Heart left ventricle (tissue), 16 donors: ENCODE measurements around the gene VEGFC. TPM values are rescaled to one million over a fixed set of nuclear protein-coding genes. Genes with fewer than 3 reads are reported as not detected.

Experiments
- ATAC-seq, 4 donors: fragments of 200-7000 bp; cut with Tn5 transposase; one replicate each; pipeline ENCODE4 v1.9.1; 2020 to 2022; ENCODE audit warnings: moderate library complexity in 4 of 4, mild to moderate bottlenecking in 3 of 4, moderate number of reproducible peaks in 1 of 4
- DNase-seq, 5 donors: peaks; one replicate each; pipeline ENCODE4 v3.0.0-alpha.2; 2020
- H3K27ac ChIP-seq, 12 donors: fragments of 200-600 bp; sonication (generic) in 4 of 12; one replicate each; pipeline versions ENCODE4 v1.5.0 to v1.8.0; 2016 to 2022; ENCODE audit warnings: mild to moderate bottlenecking in 2 of 12
- H3K27me3 ChIP-seq, 9 donors: fragments of 200-600 bp; sonication (generic) in 2 of 9; one replicate each; pipeline versions ENCODE4 v1.5.1 to v1.8.0; 2016 to 2022; ENCODE audit warnings: mild to moderate bottlenecking in 3 of 9
- H3K36me3 ChIP-seq, 9 donors: fragments of 200-600 bp; sonication (generic) in 2 of 9; one replicate each; pipeline versions ENCODE4 v1.5.0 to v1.8.0; 2018 to 2022; ENCODE audit warnings: mild to moderate bottlenecking in 2 of 9
- H3K4me1 ChIP-seq, 12 donors: fragments of 200-600 bp; sonication (generic) in 4 of 12; one replicate each; pipeline versions ENCODE4 v1.5.0 to v1.8.0; 2016 to 2022; ENCODE audit warnings: mild to moderate bottlenecking in 3 of 12
- H3K4me3 ChIP-seq, 12 donors: fragments of 200-600 bp; sonication (generic) in 4 of 12; one replicate each; pipeline versions ENCODE4 v1.5.0 to v1.8.0; 2017 to 2022; ENCODE audit warnings: mild to moderate bottlenecking in 9 of 12, moderate library complexity in 4 of 12
- H3K9me3 ChIP-seq, 12 donors: fragments of 200-600 bp; sonication (generic) in 4 of 12; one replicate each; pipeline versions ENCODE4 v1.5.0 to v1.8.0; 2016 to 2022; ENCODE audit warnings: mild to moderate bottlenecking in 1 of 12
- POLR2A ChIP-seq, 2 donors: fragments of 450-650 bp; IDR thresholded peaks; one replicate each; pipeline ENCODE4 v1.6.1; 2017; ENCODE audit warnings: antibody characterized with exemption in 2 of 2, mild to moderate bottlenecking in 2 of 2, moderate library complexity in 2 of 2
- WGBS, 4 donors: extraction: QIAGEN DNeasy Blood & Tissue Kit in 2 of 4; methylation state at CpG; one replicate each; pipeline versions ENCODE4 v1.1.5 to v1.1.7; 2013 to 2018; 5-methylcytosine and 5-hydroxymethylcytosine counted together
- intact Hi-C, 10 donors: fragments of 100-400 bp; cut with DNase I; formaldehyde crosslinking; loops; one replicate each; pipeline versions ENCODE4 v1.11.1 to v1.14.2; 2022
- polyA plus RNA-seq, 2 donors: library from polyadenylated mRNA; stranded (reverse); fragments of 200-250 nt; gene quantifications; one replicate each; pipeline ENCODE4 v1.2.3, GENCODE V29; 2013
- total RNA-seq, 9 donors: library from RNA; depleted of rRNA in 2 of 9; stranded (reverse); fragments of >200 nt in 2 of 9; fragmentation: NEBNext Ultra II Directional in 3 of 9; extraction: Animal tissue kit (Norgen Biotek cat#: 25700) in 3 of 9; gene quantifications; one replicate each; pipeline versions ENCODE4 v1.1.0 to v1.2.4, GENCODE V29; 2016 to 2023
- TF ChIP-seq, protein P1 (sequence below), 12 donors: fragments of 200-600 bp; sonication (generic) in 4 of 12; IDR thresholded peaks; one replicate each; pipeline versions ENCODE4 v1.5.0 to v1.8.0; 2018 to 2022; ENCODE audit warnings: antibody characterized with exemption in 12 of 12, mild to moderate bottlenecking in 5 of 12
- donor health status: ischemic (EF 13 %, LVEDD 7.1; RV severe dilation, severe dysfunction).
- donor health status: healthy with polysubstance abuse.
- donor health status: DM: no; HTN: yes; CAD: no.
- donor health status: DM: no; HTN: no; CAD: no.
- donor health status: ischemic (EF 25% LVEDD 6.9; RV normal size, moderate dysfunction).
- donor health status: ischemic (EF 25% LVEDD 5.7; RV mildly dilated, moderate dysfunction).
- donor health status: healthy.
- donor health status: DM: yes; HTN: yes; CAD: no.
- donor health status: ischemic (EF 35%, LVEDD 5.7; RV mildly dilated, moderate dysfunction).
- donor health status: nonischemic (EF 11% LVEDD 7.7; RV severe dilation, severe dysfunction).
- donor health status: DM: yes; HTN: yes; CAD: no.
- donor health status: PGD.
- donor health status: ischemic (EF 29% LVEDD 5.4; RV normal size, mild dysfunction).
- donor health status: nonischemic (EF 23%, LVEDD 6.1; RV moderate dilation, normal function).

VEGFC gene
- total and polyA plus RNA-seq, 11 donors, result 4.0 to 16.0 (median 7.4) TPM

DNA sequence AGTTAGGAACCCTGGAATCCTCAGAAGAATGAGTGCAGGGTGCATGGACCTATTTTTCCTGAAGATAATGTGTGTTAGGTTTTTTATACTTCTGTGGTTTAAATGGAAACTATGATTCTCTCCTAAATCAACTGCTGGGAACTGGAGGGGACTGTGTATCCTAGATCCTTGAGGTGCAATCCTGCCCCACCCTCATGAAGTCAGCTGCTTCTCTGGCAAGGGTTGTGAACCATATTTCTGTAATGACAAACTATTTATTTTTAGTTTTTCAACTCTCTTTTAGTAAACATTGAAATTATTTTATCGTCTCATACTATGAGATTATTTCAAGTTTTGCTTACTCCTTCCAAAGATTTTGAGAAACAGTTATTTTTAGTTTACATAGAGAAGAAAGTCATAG, 25.8 kb upstream of the VEGFC start:
- Histone ChIP-seq H3K4me1 (no peaks in the 10 kb centered on the region), H3K27ac (no peak overlapping the region), H3K4me3 (no peak overlapping the region), H3K36me3 (no peaks in the 10 kb centered on the region), H3K9me3 (no peaks in the 10 kb centered on the region), H3K27me3 (no peaks in the 10 kb centered on the region)
- 26 to 42% (median 33%) methylated on average over 1 of the region's 1 CpG for WGBS, 4 donors
- ATAC-seq (no peak), DNase-seq (no peak)
- TF ChIP-seq POLR2A (IDR thresholded peaks at IDR 0.05), result no peak
- TF ChIP-seq, protein P1, sequence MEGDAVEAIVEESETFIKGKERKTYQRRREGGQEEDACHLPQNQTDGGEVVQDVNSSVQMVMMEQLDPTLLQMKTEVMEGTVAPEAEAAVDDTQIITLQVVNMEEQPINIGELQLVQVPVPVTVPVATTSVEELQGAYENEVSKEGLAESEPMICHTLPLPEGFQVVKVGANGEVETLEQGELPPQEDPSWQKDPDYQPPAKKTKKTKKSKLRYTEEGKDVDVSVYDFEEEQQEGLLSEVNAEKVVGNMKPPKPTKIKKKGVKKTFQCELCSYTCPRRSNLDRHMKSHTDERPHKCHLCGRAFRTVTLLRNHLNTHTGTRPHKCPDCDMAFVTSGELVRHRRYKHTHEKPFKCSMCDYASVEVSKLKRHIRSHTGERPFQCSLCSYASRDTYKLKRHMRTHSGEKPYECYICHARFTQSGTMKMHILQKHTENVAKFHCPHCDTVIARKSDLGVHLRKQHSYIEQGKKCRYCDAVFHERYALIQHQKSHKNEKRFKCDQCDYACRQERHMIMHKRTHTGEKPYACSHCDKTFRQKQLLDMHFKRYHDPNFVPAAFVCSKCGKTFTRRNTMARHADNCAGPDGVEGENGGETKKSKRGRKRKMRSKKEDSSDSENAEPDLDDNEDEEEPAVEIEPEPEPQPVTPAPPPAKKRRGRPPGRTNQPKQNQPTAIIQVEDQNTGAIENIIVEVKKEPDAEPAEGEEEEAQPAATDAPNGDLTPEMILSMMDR (IDR thresholded peaks at IDR 0.05), result no peak
- intact Hi-C loops, result no loop called here

DNA sequence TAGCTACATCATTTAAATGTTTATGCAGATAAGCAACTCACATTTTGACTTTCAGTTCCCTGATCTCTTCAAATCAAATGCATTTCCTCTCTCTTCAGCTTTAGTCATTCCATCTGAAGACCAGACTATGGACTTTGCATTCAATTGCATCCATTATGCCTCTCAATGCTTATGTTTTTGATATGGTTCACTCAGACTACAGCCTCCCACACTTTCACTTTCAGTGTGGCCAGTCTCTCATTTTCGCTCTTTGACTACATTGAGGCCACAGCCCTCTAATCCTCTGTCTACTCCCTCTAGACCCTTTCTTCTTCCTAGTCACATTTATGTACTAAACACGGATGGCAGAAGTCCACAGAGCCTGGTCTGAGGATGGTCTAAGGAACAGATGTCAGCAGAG, 24.5 kb upstream of the VEGFC start:
- no peak for TF ChIP-seq POLR2A (IDR thresholded peaks at IDR 0.05)
- WGBS, 4 donors, result 86 to 99% (median 91%) methylated on average over 2 of the region's 2 CpGs
- Histone ChIP-seq H3K4me3 (no peak overlapping the region), H3K36me3 (no peaks in the 10 kb centered on the region), H3K27me3 (no peaks in the 10 kb centered on the region), H3K27ac (no peak overlapping the region), H3K9me3 (no peaks in the 10 kb centered on the region), H3K4me1 (no peaks in the 10 kb centered on the region)
- ATAC-seq, result no peak
- intact Hi-C loops, result no loop called here
- DNase-seq, result no peak

DNA sequence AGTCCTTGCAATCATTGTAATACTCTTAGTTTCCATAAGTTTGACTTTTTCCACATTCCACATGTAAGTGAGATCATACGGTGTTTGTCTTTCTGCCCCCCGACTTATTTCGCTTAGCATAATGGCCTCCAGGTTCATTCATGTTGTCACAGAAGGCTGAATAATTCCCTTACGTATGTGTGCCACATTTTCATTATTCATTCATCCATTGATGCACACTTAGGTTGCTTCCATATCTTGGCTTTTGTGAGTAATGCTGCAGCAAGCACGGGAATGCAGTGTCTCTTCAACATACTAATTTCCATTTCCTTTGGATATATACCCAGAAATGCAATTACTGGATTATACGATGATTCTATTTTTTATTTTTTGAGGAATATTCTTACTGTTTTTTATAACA, 22.0 kb upstream of the VEGFC start:
- no peak for ATAC-seq
- Histone ChIP-seq H3K9me3 (no peaks in the 10 kb centered on the region), H3K4me1 (no peaks in the 10 kb centered on the region), H3K27ac (no peak overlapping the region), H3K36me3 (no peaks in the 10 kb centered on the region), H3K4me3 (no peak overlapping the region), H3K27me3 (no peaks in the 10 kb centered on the region)
- TF ChIP-seq POLR2A (IDR thresholded peaks at IDR 0.05), result no peak
- TF ChIP-seq, protein P1 (IDR thresholded peaks at IDR 0.05), result no peak
- intact Hi-C loops, result no loop called here
- WGBS, 4 donors, result 86 to 92% (median 90%) methylated on average over 6 of the region's 6 CpGs
- no peak for DNase-seq

DNA sequence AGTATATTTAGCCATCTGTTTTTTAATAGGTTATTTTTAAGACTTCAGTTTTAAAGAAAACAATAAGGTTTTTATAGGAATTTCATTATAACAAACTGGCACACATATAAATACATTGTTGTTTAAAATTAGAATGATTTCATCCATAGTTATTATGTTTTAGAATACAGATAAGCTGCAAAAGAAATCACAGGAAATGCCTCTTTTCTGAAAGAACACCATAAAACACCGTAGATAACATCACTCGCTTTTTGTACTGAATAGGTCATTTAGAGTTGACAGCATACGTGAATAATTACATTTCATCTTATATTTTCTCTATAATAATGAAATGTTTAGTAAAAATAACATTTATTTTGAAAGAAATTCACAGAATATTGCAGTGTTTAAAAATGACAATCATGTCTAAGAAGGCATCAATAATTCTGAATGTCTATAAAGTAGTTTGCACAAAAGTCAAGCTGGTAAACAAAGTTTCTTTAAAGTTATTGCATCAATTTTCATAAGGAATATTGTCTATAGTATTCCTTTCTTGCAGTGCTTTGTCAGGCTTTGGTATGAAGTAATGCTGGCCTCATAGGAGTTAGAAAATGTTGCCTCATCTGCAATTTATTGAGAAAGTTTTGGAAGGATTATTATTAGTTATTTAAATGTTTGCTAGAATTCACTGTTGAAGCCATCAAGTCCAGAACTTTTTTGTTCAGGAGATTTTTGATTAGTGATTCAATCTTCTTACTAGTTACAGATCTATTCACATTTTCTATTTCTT, 17.9 kb upstream of the VEGFC start:
- intact Hi-C loops, result no loop called here
- Histone ChIP-seq H3K27ac (no peak overlapping the region), H3K9me3 (peaks cover 0 to 17% (median 2%) of the 10 kb centered on the region in 12 donors), H3K36me3 (no peaks in the 10 kb centered on the region), H3K4me1 (no peaks in the 10 kb centered on the region), H3K27me3 (no peaks in the 10 kb centered on the region), H3K4me3 (no peak overlapping the region)
- WGBS, 4 donors, result 38 to 56% (median 44%) methylated on average over 3 of the region's 3 CpGs
- TF ChIP-seq, protein P1 (IDR thresholded peaks at IDR 0.05), result no peak
- TF ChIP-seq POLR2A (IDR thresholded peaks at IDR 0.05), result no peak
- no peak for DNase-seq
- ATAC-seq, result no peak
